ENCODE measurements around the gene SLC25A11.
"Not testable (repeated sequence)": the region's sequence is repeated elsewhere in the genome, so short reads cannot be mapped to it uniquely, and the experiment has no call there.

Gene SLC25A11

GRCh38 chr17:4921320-4921719, 18.5 kb downstream of the SLC25A11 start:
- Histone ChIP-seq H3K79me2 (ENCODE audit: insufficient read depth, low read length) (no peaks in the 10 kb centered on the region), H3K27ac (ENCODE audit: low read depth, low read length) (no peak overlapping the region), H3K9me3 (ENCODE audit: insufficient read depth, low read length) (no peaks in the 10 kb centered on the region), H2AFZ (ENCODE audit: low read depth, low read length, severe bottlenecking) (no peak overlapping the region), H3F3A (ENCODE audit: insufficient read depth) (no peaks in the 10 kb centered on the region), H4K20me1 (ENCODE audit: low read depth, low read length) (no peaks in the 10 kb centered on the region), H3K4me2 (ENCODE audit: low read depth, low read length, poor library complexity, severe bottlenecking) (no peak overlapping the region), H3K9ac (ENCODE audit: low read length) (no peak overlapping the region), H3K27me3 (ENCODE audit: low read length) (no peaks in the 10 kb centered on the region), H3K36me3 (ENCODE audit: low read length) (no peaks in the 10 kb centered on the region), H3K4me3 (ENCODE audit: insufficient read depth, low read length, poor library complexity, severe bottlenecking) (no peak overlapping the region), H3K9me2 (replicated peaks; ENCODE audit: insufficient read depth, low read length) (no peaks in the 10 kb centered on the region)
- TF ChIP-seq CTCF (IDR thresholded peaks at IDR 0.05; ENCODE audit: insufficient read depth, low read length, poor library complexity, severe bottlenecking) = no peak
- no peak for TF ChIP-seq EZH2phosphoT487 (conservative IDR thresholded peaks at IDR 0.05; ENCODE audit: low read length)

GRCh38 chr17:4920351-4921048, 19.3 kb downstream of the SLC25A11 start:
- H3K4me3 ChIP-seq (ENCODE audit: insufficient read depth, low read length, poor library complexity, severe bottlenecking) = no peak overlapping the region
- H3F3A ChIP-seq (ENCODE audit: insufficient read depth) = no peaks in the 10 kb centered on the region
- no peak overlapping the region for H2AFZ ChIP-seq (ENCODE audit: low read depth, low read length, severe bottlenecking)
- no peaks in the 10 kb centered on the region for H3K9me3 ChIP-seq (ENCODE audit: insufficient read depth, low read length)
- H3K36me3 ChIP-seq (ENCODE audit: low read length) = no peaks in the 10 kb centered on the region
- H4K20me1 ChIP-seq (ENCODE audit: low read depth, low read length) = no peaks in the 10 kb centered on the region
- no peak for TF ChIP-seq EZH2phosphoT487 (conservative IDR thresholded peaks at IDR 0.05; ENCODE audit: low read length)
- H3K27ac ChIP-seq (ENCODE audit: low read depth, low read length) = no peak overlapping the region
- H3K9ac ChIP-seq (ENCODE audit: low read length) = no peak overlapping the region
- H3K27me3 ChIP-seq (ENCODE audit: low read length) = no peaks in the 10 kb centered on the region
- no peaks in the 10 kb centered on the region for H3K79me2 ChIP-seq (ENCODE audit: insufficient read depth, low read length)
- no peak overlapping the region for H3K4me2 ChIP-seq (ENCODE audit: low read depth, low read length, poor library complexity, severe bottlenecking)
- no peaks in the 10 kb centered on the region for H3K9me2 ChIP-seq (replicated peaks; ENCODE audit: insufficient read depth, low read length)

GRCh38 chr17:4919511-4920047, 20.3 kb downstream of the SLC25A11 start:
- no peaks in the 10 kb centered on the region for H3F3A ChIP-seq (ENCODE audit: insufficient read depth)
- no peaks in the 10 kb centered on the region for H3K79me2 ChIP-seq (ENCODE audit: insufficient read depth, low read length)
- H3K9me2 ChIP-seq (replicated peaks; ENCODE audit: insufficient read depth, low read length) = no peaks in the 10 kb centered on the region
- H3K4me2 ChIP-seq (ENCODE audit: low read depth, low read length, poor library complexity, severe bottlenecking) = no peak overlapping the region
- H4K20me1 ChIP-seq (ENCODE audit: low read depth, low read length) = no peaks in the 10 kb centered on the region
- no peak overlapping the region for H3K9ac ChIP-seq (ENCODE audit: low read length)
- TF ChIP-seq CTCF (IDR thresholded peaks at IDR 0.05; ENCODE audit: insufficient read depth, low read length, poor library complexity, severe bottlenecking) (no peak), EZH2phosphoT487 (conservative IDR thresholded peaks at IDR 0.05; ENCODE audit: low read length) (no peak)
- H2AFZ ChIP-seq (ENCODE audit: low read depth, low read length, severe bottlenecking) = no peak overlapping the region
- no peaks in the 10 kb centered on the region for H3K9me3 ChIP-seq (ENCODE audit: insufficient read depth, low read length)
- no peaks in the 10 kb centered on the region for H3K36me3 ChIP-seq (ENCODE audit: low read length)
- H3K27me3 ChIP-seq (ENCODE audit: low read length) = no peaks in the 10 kb centered on the region
- H3K27ac ChIP-seq (ENCODE audit: low read depth, low read length) = no peak overlapping the region
- H3K4me3 ChIP-seq (ENCODE audit: insufficient read depth, low read length, poor library complexity, severe bottlenecking) = no peak overlapping the region

GRCh38 chr17:4914551-4914950, 25.3 kb downstream of the SLC25A11 start:
- not testable (repeated sequence) for H3K4me2 ChIP-seq (ENCODE audit: low read depth, low read length, poor library complexity, severe bottlenecking); H3K27me3 ChIP-seq (ENCODE audit: low read length); H3K4me3 ChIP-seq (ENCODE audit: insufficient read depth, low read length, poor library complexity, severe bottlenecking); H2AFZ ChIP-seq (ENCODE audit: low read depth, low read length, severe bottlenecking); H3K36me3 ChIP-seq (ENCODE audit: low read length); H3K9ac ChIP-seq (ENCODE audit: low read length); H3K9me3 ChIP-seq (ENCODE audit: insufficient read depth, low read length); H4K20me1 ChIP-seq (ENCODE audit: low read depth, low read length); H3K79me2 ChIP-seq (ENCODE audit: insufficient read depth, low read length); H3F3A ChIP-seq (ENCODE audit: insufficient read depth); H3K27ac ChIP-seq (ENCODE audit: low read depth, low read length); H3K9me2 ChIP-seq (replicated peaks; ENCODE audit: insufficient read depth, low read length)
